Parathyroid adenoma (tissue), 2 donors: ENCODE results near the gene USP48.
"Not testable (repeated sequence)": the region's sequence is repeated elsewhere in the genome, so short reads cannot be mapped to it uniquely, and the experiment has no call there.

Experiments used
- H2AFZ ChIP-seq: fragments of 300-600 bp; sonication (generic); one replicate; pipeline ENCODE4 v1.7.0; 2017; ENCODE audit warnings: antibody characterized with exemption, mild to moderate bottlenecking
- H3K27ac ChIP-seq: fragments of 300-600 bp; sonication (generic); one replicate; pipeline ENCODE4 v1.7.0; 2017
- H3K27me3 ChIP-seq: fragments of 300-600 bp; sonication (generic); one replicate; pipeline ENCODE4 v1.7.0; 2017; ENCODE audit warnings: low read length; ENCODE audit not compliant: control insufficient read depth, insufficient read depth
- H3K36me3 ChIP-seq: fragments of 300-600 bp; sonication (generic); one replicate; pipeline ENCODE4 v1.7.0; 2017; ENCODE audit warnings: low read length; ENCODE audit not compliant: control insufficient read depth, insufficient read depth
- H3K4me1 ChIP-seq: fragments of 300-600 bp; sonication (generic); one replicate; pipeline ENCODE4 v1.7.0; 2017; ENCODE audit warnings: control low read depth
- H3K4me2 ChIP-seq: fragments of 300-600 bp; sonication (generic); one replicate; pipeline ENCODE4 v1.7.0; 2017; ENCODE audit warnings: low read length
- H3K4me3 ChIP-seq: fragments of 300-600 bp; sonication (generic); one replicate; pipeline ENCODE4 v1.7.0; 2017; ENCODE audit warnings: low read depth, low read length
- H3K79me2 ChIP-seq: fragments of 300-600 bp; sonication (generic); one replicate; pipeline ENCODE4 v1.7.0; 2017; ENCODE audit warnings: control low read depth
- H3K9ac ChIP-seq: fragments of 300-600 bp; sonication (generic); one replicate; pipeline ENCODE4 v1.7.0; 2017; ENCODE audit warnings: mild to moderate bottlenecking
- H3K9me3 ChIP-seq: fragments of 300-600 bp; sonication (generic); one replicate; pipeline ENCODE4 v1.7.0; 2017; ENCODE audit warnings: low read length; ENCODE audit not compliant: control insufficient read depth
- CTCF ChIP-seq: fragments of 300-600 bp; sonication (generic); IDR thresholded peaks from one replicate; pipeline ENCODE4 v1.7.0; 2017; ENCODE audit warnings: antibody characterized with exemption, mild to moderate bottlenecking
- donor health status: primary hyperparathyroidism.

Gene USP48

GRCh38 chr1:21770201-21770600, 12.7 kb downstream of the USP48 start:
- Histone ChIP-seq H3K9me3 (no peaks in the 10 kb centered on the region), H3K36me3 (no peaks in the 10 kb centered on the region), H2AFZ (no peak overlapping the region), H3K4me3 (no peak overlapping the region), H3K79me2 (peaks cover 35% of the 10 kb centered on the region), H3K27me3 (no peaks in the 10 kb centered on the region), H3K9ac (no peak overlapping the region), H3K4me1 (peaks cover under 1% of the 10 kb centered on the region), H3K27ac (no peak overlapping the region), H3K4me2 (no peak overlapping the region)
- no peak for TF ChIP-seq CTCF

- H3K27ac ChIP-seq, H3K4me2 ChIP-seq, H3K36me3 ChIP-seq, H3K9ac ChIP-seq, H3K4me3 ChIP-seq, H3K4me1 ChIP-seq, H2AFZ ChIP-seq, H3K27me3 ChIP-seq, H3K9me3 ChIP-seq: not testable (repeated sequence)
- H3K79me2 ChIP-seq = peaks cover 30% of the 10 kb centered on the region
Measured at GRCh38 chr1:21767106-21767505, 15.8 kb downstream of the USP48 start.

- Histone ChIP-seq H3K4me1 (peaks cover 3% of the 10 kb centered on the region), H3K9me3 (no peaks in the 10 kb centered on the region), H3K79me2 (peaks cover 33% of the 10 kb centered on the region), H3K27ac (no peak overlapping the region), H2AFZ (no peak overlapping the region), H3K36me3 (no peaks in the 10 kb centered on the region), H3K27me3 (no peaks in the 10 kb centered on the region), H3K4me2 (no peak overlapping the region), H3K9ac (no peak overlapping the region), H3K4me3 (no peak overlapping the region)
- TF ChIP-seq CTCF = no peak
Measured at GRCh38 chr1:21766210-21766609, 16.7 kb downstream of the USP48 start.

- H3K9ac ChIP-seq = no peak overlapping the region
- H3K4me2 ChIP-seq = no peak overlapping the region
- no peak overlapping the region for H2AFZ ChIP-seq
- no peaks in the 10 kb centered on the region for H3K27me3 ChIP-seq
- H3K36me3 ChIP-seq = no peaks in the 10 kb centered on the region
- H3K27ac ChIP-seq = no peak overlapping the region
- TF ChIP-seq CTCF = no peak
- peaks cover 3% of the 10 kb centered on the region for H3K4me1 ChIP-seq
- no peak overlapping the region for H3K4me3 ChIP-seq
- no peaks in the 10 kb centered on the region for H3K9me3 ChIP-seq
- H3K79me2 ChIP-seq = peaks cover 33% of the 10 kb centered on the region
Measured at GRCh38 chr1:21764615-21765423, 18.1 kb downstream of the USP48 start.

GRCh38 chr1:21763694-21764419, 19.1 kb downstream of the USP48 start:
- Histone ChIP-seq H3K9ac (no peak overlapping the region), H3K27me3 (no peaks in the 10 kb centered on the region), H3K36me3 (no peaks in the 10 kb centered on the region), H3K4me3 (no peak overlapping the region), H3K79me2 (peaks cover 25% of the 10 kb centered on the region), H3K4me2 (no peak overlapping the region), H3K4me1 (peaks cover 3% of the 10 kb centered on the region), H2AFZ (no peak overlapping the region), H3K9me3 (no peaks in the 10 kb centered on the region), H3K27ac (no peak overlapping the region)
- no peak for TF ChIP-seq CTCF
